Measurements from ENCODE around the gene TCAP.

Gene TCAP

GRCh38 chr17:39663340-39663687, 1.8 kb upstream of the TCAP start:
- no peak for TF ChIP-seq CTCF (IDR thresholded peaks at IDR 0.05)
- Histone ChIP-seq H3K4me3 (no peak overlapping the region), H3K27ac (peak overlapping the region; percentile 30 to 82)
- no peak for DNase-seq (ENCODE audit: low spot score)

- H3K27ac ChIP-seq, result peak overlapping the region in 1 of 2 donors; percentile 82
- H3K4me3 ChIP-seq, result no peak overlapping the region
- no peak for DNase-seq (ENCODE audit: low spot score)
- no peak for TF ChIP-seq CTCF (IDR thresholded peaks at IDR 0.05)
Observed at GRCh38 chr17:39663688-39664580, 1.2 kb upstream of the TCAP start.

- Histone ChIP-seq H3K4me3 (peak overlapping the region; percentile 70), H3K27ac (peak overlapping the region; percentile 66 to 82)
- no peak for TF ChIP-seq CTCF (IDR thresholded peaks at IDR 0.05)
- no peak for DNase-seq (ENCODE audit: low spot score)
Observed at GRCh38 chr17:39665642-39666224, 584 bp downstream of the TCAP start.

- H3K4me3 ChIP-seq, result peak overlapping the region; percentile 70
- no peak for DNase-seq (ENCODE audit: low spot score)
- no peak for TF ChIP-seq CTCF (IDR thresholded peaks at IDR 0.05)
- H3K27ac ChIP-seq, result peak overlapping the region; percentile 66 to 82
Observed at GRCh38 chr17:39666231-39666600, 1.1 kb downstream of the TCAP start.

GRCh38 chr17:39666601-39667261, 1.6 kb downstream of the TCAP start:
- DNase-seq (ENCODE audit: low spot score), result peak; percentile 85
- no peak for TF ChIP-seq CTCF (IDR thresholded peaks at IDR 0.05)
- Histone ChIP-seq H3K4me3 (peak overlapping the region; percentile 70), H3K27ac (peak overlapping the region; percentile 66 to 82)

GRCh38 chr17:39667262-39667944, 2.3 kb downstream of the TCAP start:
- DNase-seq (ENCODE audit: low spot score), result no peak

More at GRCh38 chr17:39667262-39667944, 2.3 kb downstream of the TCAP start:
- TF ChIP-seq CTCF (IDR thresholded peaks at IDR 0.05), result no peak
- Histone ChIP-seq H3K4me3 (peak overlapping the region; percentile 70), H3K27ac (peak overlapping the region; percentile 66 to 82)

Data from coronary artery (tissue), 2 donors.